IPS-15b (cell line): ENCODE results near the gene TM4SF1.
"Not testable (repeated sequence)": the region's sequence is repeated elsewhere in the genome, so short reads cannot be mapped to it uniquely, and the experiment has no call there.

ENCODE experiments used
- H3K27me3 ChIP-seq: one replicate; pipeline ENCODE4 v1.6.1; 2013; ENCODE audit warnings: low read length; ENCODE audit not compliant: control insufficient read depth, insufficient read depth
- H3K36me3 ChIP-seq: one replicate; pipeline ENCODE4 v1.6.1; 2013; ENCODE audit warnings: low read length; ENCODE audit not compliant: control insufficient read depth, insufficient read depth
- H3K4me1 ChIP-seq: one replicate; pipeline ENCODE4 v1.6.1; 2013; ENCODE audit warnings: mild to moderate bottlenecking, low read length; ENCODE audit not compliant: control insufficient read depth, insufficient read depth
- H3K4me3 ChIP-seq: one replicate; pipeline ENCODE4 v1.5.1; 2013; ENCODE audit warnings: low read depth, low read length
- H3K9ac ChIP-seq: one replicate; pipeline ENCODE4 v1.6.1; 2013; ENCODE audit warnings: low read depth, mild to moderate bottlenecking, low read length
- H3K9me3 ChIP-seq: one replicate; pipeline ENCODE4 v1.6.1; 2013; ENCODE audit warnings: mild to moderate bottlenecking, low read length; ENCODE audit not compliant: control insufficient read depth, insufficient read depth

TM4SF1 gene

DNA sequence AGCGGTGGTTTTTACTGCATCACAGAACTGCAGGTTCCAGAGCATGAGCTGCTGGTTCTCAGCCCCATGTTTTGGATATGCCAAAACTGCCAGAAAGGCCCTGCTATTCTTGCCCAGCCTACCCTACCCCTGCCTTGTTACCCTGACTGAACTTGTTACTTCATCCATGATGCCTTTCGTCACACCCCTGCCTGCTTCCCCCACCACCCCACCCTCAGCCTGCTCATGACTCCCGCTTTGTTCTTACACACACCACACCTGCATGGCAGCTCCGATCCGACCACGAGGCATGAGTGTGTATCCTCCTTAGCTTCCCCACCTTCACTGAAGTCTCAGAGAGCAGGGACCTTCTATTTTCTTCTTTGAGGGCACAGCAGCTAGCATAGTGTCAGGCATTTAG is 5.1 kb upstream of the TM4SF1 start:
- no peaks in the 10 kb centered on the region for H3K9me3 ChIP-seq
- H3K4me1 ChIP-seq = no peaks in the 10 kb centered on the region
- no peaks in the 10 kb centered on the region for H3K27me3 ChIP-seq
- no peaks in the 10 kb centered on the region for H3K36me3 ChIP-seq
- no peak overlapping the region for H3K4me3 ChIP-seq
- no peak overlapping the region for H3K9ac ChIP-seq

DNA sequence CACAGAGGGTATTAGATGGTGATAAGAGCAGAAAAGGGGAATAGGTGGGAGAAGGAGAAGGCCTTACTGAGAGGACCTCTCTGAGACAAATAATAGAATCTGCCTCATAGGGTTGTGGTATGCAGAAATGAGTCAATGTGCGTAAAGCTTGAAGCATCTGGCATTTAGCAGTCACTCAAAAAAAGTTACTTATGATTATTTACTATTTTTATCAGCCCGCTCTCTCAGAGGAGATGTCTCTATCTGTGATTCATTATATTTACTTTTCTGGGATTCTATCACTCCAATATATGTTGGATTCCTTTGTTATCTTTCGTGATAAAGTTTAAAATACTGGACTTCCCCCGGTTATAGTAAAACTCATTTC is 4.6 kb upstream of the TM4SF1 start:
- no peak overlapping the region for H3K9ac ChIP-seq
- H3K36me3 ChIP-seq = no peaks in the 10 kb centered on the region
- no peaks in the 10 kb centered on the region for H3K27me3 ChIP-seq
- peaks cover 3% of the 10 kb centered on the region for H3K4me1 ChIP-seq
- no peak overlapping the region for H3K4me3 ChIP-seq
- no peaks in the 10 kb centered on the region for H3K9me3 ChIP-seq

DNA sequence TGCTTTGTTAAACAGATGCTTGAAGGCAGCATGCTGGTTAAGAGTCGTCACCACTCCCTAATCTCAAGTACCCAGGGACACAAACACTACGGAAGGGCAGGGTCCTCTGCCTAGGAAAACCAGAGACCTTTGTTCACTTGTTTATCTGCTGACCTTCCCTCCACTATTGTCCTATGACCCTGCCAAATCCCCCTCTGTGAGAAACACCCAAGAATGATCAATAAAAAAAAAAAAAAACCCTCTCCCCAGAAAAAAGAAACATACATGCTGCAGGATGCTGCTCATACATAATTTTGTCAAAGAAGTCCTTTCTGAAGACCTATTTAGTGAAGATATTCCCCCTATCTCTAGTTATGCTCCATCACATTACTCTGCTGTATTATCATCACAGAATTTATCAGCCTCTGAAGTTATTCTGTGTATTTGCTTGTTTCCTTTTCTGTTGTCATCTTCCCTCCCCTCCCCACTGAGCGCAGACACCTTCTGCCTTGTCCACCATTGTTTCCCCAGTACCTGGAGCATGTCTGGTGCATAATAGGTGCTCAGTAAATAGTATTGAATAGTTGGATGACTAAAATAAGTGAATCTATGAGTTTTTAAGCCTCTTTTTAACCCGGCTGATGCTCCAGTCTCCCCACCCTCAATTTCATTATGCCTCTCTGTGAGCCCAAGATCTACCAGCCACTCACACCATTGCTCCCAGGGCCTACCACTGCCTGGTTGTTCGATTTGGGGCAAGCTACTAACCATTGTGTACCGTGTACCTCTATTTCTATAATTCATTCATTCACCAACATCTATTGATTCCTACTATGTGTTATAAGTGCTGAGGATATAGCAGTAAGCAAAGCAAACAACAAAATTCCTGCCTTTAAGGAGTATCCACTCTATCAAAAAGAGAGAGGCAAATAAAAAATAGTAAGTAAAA is 4.0 kb upstream of the TM4SF1 start:
- no peak overlapping the region for H3K9ac ChIP-seq
- H3K36me3 ChIP-seq = no peaks in the 10 kb centered on the region
- H3K27me3 ChIP-seq = no peaks in the 10 kb centered on the region
- H3K4me3 ChIP-seq = no peak overlapping the region
- H3K9me3 ChIP-seq = no peaks in the 10 kb centered on the region
- peaks cover 3% of the 10 kb centered on the region for H3K4me1 ChIP-seq

DNA sequence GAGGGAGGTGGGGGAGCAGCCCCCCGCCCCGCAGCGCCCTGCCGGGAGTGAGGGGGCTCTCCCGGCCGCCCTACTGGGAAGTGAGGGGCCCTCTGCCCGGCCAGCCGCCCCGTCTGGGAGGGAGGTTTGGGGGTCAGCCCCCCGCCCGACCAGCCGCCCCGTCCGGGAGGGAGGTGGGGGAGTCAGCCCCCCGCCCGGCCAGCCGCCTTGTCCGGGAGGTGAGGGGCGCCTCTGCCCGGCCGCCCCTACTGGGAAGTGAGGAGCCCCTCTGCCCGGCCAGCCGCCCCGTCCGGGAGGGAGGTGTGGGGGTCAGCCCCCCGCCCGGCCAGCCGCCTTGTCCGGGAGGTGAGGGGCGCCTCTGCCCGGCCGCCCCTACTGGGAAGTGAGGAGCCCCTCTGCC is 2.8 kb upstream of the TM4SF1 start:
- not testable (repeated sequence) for H3K4me3 ChIP-seq, H3K27me3 ChIP-seq, H3K9me3 ChIP-seq, H3K9ac ChIP-seq, H3K36me3 ChIP-seq, H3K4me1 ChIP-seq

DNA sequence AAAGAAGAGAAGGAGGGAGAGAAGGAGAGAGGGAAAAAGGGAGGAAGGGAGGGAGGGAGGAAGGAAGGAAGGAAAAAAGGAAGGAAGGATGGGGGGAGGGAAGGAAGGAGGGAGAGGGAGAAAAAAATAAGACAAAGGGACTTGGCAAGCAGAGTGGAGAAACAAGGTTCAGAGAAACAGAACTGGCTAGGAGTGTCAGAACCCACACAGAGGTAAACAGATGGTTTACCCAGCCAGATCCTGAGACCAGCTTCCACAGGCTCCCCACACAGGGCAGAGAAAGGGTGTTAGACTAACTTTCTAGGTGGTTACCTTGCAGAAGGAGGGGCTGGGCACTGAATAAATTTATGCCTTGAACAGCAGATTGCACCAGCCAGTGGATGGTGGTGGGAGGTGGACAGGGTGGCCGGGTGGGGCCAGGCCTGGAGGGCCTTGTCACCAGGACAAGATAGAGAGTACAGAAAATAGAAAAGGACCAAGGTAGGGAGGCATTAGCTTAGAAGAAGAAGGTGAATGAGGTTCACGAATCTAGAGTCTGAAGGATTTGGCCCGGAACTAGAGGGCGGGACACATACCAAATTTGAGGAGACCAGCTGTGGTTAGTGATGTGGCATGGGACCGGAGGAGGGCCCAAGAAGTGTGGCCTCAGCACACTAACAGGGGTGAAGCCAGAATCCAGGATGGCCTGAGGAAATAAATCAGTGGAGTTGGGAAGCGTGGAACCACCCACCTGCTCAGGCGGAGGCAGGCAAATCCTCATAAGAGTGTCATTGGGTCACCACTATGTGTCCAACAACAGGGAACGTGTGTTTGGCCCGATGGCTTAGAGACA is 1.2 kb upstream of the TM4SF1 start:
- Histone ChIP-seq H3K4me1 (peaks cover 3% of the 10 kb centered on the region), H3K36me3 (no peaks in the 10 kb centered on the region), H3K9me3 (no peaks in the 10 kb centered on the region), H3K27me3 (no peaks in the 10 kb centered on the region), H3K4me3 (no peak overlapping the region), H3K9ac (no peak overlapping the region)

DNA sequence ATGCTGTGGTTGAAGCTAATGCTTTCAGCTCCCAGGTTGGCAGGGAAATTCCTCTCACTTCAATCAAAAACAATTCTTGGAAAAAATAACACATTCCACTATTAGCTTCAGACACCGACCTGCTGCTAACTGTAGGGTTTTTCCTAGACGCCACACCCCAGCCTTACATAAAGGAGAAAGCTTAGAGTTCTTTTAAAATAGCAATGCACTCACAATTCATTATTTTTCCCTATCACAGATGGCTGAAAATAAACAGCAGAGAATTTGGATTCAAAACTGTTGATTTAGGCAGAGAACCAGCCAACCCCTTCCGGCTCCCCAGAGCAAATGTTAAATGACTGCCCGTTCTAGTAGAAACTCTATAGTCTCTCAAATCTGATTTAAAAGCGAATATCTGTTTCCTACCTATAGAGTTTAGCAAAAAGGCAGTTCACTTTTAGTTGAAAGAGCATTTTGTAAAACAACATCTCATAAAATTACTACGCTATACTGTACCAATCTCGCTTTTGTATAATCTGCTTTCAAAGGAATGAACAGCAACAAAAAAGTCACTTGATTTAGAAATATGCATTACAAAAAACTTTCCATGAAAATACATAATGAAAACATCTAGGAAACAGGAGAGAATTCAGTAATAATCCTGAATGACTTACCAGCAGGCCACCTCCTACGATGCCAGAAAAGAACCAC is 586 bp downstream of the TM4SF1 start:
- no peak overlapping the region for H3K9ac ChIP-seq
- H3K9me3 ChIP-seq = no peaks in the 10 kb centered on the region
- H3K27me3 ChIP-seq = no peaks in the 10 kb centered on the region
- H3K4me3 ChIP-seq = no peak overlapping the region
- no peaks in the 10 kb centered on the region for H3K36me3 ChIP-seq
- H3K4me1 ChIP-seq = peaks cover 3% of the 10 kb centered on the region

DNA sequence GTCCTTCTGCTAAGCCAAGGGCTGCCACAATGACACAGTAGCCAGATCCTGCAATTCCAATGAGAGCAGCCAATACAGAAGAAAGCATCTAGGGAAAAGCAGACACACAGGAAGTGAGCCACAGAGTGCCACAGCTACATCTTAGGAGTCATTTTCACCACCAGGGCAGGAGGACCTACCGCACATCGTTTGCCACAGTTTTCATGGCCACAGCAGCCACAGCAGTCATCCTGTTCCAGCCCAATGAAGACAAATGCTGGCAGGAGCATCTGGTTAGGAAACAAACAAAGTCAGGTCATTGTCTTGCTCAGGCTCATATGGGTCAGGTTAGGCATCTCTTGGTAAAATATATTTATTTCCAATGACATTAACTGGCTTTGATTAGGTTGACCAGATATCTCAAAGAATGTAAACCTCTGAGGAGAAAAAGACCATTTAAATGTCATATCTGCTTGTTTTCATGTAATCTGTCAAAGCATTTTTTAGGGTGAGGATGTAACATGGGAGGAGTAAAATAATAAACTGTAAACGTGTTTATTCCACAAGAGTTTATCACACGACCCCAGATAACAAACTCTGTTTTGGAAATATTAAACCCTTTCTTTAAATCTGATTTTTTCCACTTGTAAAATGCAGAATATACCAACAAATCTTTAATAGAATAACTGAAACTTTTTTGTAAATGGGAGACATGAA is 1.8 kb downstream of the TM4SF1 start:
- H3K36me3 ChIP-seq = no peaks in the 10 kb centered on the region
- no peak overlapping the region for H3K9ac ChIP-seq
- no peaks in the 10 kb centered on the region for H3K9me3 ChIP-seq
- no peak overlapping the region for H3K4me3 ChIP-seq
- peaks cover 8% of the 10 kb centered on the region for H3K4me1 ChIP-seq
- no peaks in the 10 kb centered on the region for H3K27me3 ChIP-seq

DNA sequence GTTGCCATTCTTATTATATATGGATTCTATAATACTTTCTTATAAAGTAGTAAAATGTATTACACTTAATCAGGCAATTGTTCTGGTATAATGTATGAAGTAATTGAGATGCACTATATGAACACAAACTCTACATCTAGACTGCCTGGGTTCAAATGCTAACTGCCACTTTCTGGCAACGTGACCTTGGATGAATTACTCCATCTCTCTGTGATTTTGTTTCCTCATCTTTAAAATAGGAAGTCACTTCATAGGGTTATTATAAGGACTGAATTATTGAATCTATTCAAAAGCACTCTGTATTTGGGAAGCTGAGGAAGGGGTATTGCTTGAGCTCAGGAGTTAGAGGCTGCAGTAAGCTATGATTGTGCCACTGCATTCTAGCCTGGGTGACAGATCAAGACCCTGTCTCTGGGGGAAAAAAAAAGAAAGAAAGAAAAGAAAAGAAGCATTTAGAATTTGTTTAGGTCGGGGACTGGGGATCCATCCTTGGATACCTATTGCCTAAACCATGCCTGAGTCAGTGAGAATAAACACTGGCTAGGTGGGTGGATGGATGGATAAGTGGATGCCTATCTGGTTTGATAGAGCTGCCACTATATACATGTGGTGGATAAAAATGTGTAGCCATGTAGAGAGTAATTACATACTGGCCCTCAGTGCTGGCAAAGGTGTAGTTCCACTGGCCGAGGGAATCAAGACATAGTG is 2.5 kb downstream of the TM4SF1 start:
- Histone ChIP-seq H3K27me3 (no peaks in the 10 kb centered on the region), H3K9me3 (no peaks in the 10 kb centered on the region), H3K36me3 (no peaks in the 10 kb centered on the region), H3K9ac (no peak overlapping the region), H3K4me1 (peaks cover 12% of the 10 kb centered on the region), H3K4me3 (no peak overlapping the region)

DNA sequence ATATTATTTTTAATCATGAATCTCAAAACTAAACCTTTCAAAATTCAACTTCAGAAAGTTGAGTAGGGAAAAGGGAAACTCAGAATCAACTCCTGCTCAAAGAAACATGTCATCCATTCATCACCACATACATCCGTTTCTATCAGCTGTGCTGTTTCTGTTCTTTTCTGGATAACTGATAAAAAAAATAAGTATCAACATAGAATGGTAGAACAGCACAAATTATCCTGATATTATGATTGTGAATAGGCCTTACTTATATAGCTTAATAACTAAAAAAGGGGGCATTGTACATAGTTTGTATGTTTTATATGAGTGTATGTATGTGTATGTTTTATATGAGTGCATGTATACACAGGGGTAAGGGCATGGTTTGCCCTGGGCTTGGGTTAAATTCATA is 3.1 kb downstream of the TM4SF1 start:
- no peak overlapping the region for H3K4me3 ChIP-seq
- no peaks in the 10 kb centered on the region for H3K36me3 ChIP-seq
- no peak overlapping the region for H3K9ac ChIP-seq
- H3K9me3 ChIP-seq = no peaks in the 10 kb centered on the region
- peaks cover 17% of the 10 kb centered on the region for H3K4me1 ChIP-seq
- H3K27me3 ChIP-seq = no peaks in the 10 kb centered on the region

DNA sequence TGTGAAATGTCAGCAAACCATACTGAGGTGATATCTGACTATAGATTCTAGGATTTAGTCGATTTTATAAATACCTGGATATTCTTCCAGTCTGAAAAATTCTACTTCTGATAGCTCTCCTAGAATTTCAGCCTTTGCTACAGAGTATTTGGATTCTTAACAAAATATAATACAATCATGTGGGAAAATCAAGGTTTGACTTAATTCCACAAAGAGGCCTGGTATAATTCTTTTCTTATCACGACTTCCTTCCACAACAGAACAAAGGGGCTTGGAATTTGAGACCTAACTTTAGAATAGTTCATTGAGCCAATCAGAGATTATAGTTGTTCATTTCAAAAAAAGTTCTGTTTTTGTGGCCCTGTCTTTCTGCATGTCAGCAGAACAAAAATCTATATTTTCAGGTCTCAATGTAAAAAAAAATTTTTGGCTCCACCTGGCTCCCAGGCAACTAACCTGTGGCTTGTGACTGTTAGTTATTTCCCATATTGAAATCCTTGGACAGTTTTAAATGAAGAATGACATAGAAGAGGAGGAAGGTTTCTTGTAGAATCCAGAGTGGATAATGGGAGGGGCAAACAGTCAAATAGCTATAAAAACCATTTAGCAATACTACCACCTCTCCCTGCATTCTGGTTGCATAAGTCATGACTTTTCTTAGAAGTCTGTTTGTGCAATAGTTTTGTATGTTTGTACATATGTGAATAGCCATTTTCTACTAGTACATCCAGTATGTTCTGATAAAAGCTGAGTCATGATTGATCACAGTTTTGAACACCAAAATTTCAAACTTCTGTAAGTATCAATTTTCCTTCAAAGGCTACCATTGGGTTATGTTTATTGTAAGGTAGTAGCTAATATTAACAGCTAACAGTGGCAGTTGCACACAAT is 4.0 kb downstream of the TM4SF1 start:
- Histone ChIP-seq H3K9ac (no peak overlapping the region), H3K4me1 (peaks cover 23% of the 10 kb centered on the region)

More for the DNA sequence above, 4.0 kb downstream of the TM4SF1 start:
- Histone ChIP-seq H3K4me3 (no peak overlapping the region), H3K36me3 (no peaks in the 10 kb centered on the region), H3K9me3 (no peaks in the 10 kb centered on the region), H3K27me3 (no peaks in the 10 kb centered on the region)
